GM21526 (cell line): ENCODE data around the gene CANX.

Experiments
- ATAC-seq: cut with Tn5 transposase; IDR thresholded peaks from one replicate; pipeline ENCODE4 v1.9.1; 2021; ENCODE audit warnings: moderate library complexity; ENCODE audit not compliant: unreplicated experiment, low FRiP score

The CANX gene

DNA sequence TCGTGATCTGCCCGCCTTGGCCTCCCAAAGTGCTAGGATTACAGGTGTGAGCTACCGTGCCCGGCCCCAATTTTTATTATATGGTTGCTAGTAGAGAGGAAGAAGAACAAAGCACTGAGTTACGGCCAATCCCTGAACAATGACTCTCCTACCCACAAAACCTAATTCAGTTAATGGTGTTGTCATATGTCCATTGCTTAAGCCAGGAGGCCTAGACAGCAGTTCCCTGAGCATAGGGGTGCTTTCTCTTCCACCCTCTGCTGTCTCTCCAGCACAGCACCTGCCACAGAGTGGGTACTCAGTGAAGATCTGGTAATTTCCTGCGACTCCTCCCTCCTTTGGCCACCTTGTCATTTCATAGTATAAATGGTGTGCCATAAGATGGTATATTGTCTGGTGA lies 73.6 kb downstream of the CANX start:
- ATAC-seq, result no peak

DNA sequence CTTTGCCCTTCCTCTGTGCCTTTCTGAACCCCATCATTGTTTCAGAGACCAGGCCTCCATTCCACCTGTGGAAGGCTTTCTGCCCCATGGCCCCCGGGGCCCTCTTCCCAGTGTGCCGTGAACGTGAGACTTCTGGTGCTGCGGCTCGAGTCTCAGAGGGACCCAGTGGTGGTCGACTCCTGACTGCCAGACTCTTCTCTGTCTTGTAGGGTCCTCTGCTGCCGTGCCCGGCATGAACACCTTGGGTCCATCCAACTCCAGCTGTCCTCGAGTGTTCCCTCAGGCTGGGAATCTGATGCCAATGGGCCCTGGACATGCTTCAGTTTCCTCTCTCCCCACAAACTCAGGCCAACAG lies 74.9 kb downstream of the CANX start:
- ATAC-seq, result no peak

DNA sequence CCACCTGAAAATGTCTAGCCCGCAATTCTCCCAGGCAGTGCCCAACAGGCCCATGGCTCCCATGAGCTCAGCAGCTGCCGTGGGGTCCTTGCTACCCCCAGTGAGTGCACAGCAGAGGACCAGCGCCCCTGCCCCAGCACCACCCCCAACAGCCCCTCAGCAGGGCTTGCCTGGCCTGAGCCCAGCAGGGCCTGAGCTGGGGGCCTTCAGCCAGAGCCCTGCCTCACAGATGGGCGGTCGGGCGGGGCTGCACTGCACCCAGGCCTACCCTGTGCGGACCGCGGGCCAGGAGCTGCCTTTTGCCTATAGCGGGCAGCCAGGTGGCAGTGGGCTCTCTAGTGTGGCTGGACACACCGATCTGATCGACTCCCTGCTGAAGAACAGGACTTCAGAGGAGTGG lies 75.7 kb downstream of the CANX start:
- ATAC-seq, result no peak

- no peak for ATAC-seq
Measured at GRCh38 chr5:179776411-179776938, 77.7 kb downstream of the CANX start.

DNA sequence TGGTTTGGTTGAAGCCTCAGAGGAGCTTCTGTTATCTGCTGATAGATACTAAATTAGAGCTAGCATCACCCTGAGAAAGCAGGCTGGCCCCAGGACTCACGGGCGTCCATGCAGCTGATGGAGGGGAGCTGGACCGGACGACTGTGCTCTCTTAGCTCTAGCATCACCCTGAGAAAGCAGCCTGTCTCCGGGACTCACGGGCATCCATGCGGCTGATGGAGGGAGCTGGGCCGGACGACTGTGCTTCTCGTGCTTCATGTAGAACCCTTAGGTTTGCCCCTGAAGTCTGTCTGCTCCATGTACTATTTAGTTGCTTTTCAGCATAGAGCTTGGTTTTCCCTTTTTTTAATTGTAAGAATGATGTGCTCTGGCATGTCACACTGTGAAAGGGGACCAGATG lies 78.7 kb downstream of the CANX start:
- ATAC-seq, result no peak

DNA sequence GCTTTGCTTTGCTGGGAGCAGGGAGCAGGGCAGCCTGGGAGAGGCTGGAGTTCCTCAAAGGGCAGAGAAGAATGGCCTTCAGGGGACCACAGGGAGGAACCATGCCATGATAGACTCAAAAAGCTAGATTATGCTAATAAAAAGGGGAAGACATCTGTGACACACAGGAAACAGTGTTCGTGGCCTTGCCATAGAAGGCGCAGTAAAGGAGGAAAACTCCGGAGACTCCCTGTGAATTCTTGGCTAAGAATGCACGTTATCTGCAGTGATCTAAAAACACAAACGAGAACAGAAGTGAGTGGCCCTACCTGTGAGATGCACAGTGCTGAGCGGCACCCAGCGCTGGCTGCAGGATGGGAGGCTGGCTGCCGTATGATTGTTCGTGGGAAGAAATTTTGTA lies 79.1 kb downstream of the CANX start:
- no peak for ATAC-seq

- no peak for ATAC-seq
Measured at GRCh38 chr5:179778591-179778990, 79.8 kb downstream of the CANX start.

DNA sequence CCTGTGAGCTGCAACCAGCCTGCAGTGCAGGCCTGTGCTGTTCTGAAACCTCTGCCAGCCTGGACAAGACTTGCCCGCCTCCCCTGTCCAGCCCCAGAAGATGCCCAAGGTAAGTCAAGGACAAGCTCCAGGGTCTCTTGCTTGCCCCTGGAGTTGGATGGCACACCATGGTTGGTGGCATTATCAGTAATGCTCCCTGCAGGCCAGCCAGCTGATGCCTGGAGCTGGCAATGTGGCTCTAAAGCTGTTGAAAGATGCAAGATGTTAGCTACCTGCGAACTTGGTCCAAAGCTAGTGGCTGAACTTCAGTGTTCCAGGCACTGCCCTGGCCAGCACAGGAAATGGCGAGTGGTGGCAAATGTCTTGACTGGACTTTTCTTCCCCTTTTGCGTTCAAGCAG lies 81.1 kb downstream of the CANX start:
- ATAC-seq, result no peak

GRCh38 chr5:179780362-179780761 lies 81.6 kb downstream of the CANX start:
- ATAC-seq, result no peak
